Activated T-cell treated with anti-CD3 and anti-CD28 coated beads for 4 hours (primary cell): ENCODE results near the gene SPSB1.
"Not testable (repeated sequence)": the region's sequence is repeated elsewhere in the genome, so short reads cannot be mapped to it uniquely, and the experiment has no call there.

Source experiments
- DNase-seq: peaks from one replicate; pipeline ENCODE4 v3.0.0-alpha.2; 2020

The SPSB1 gene

DNA sequence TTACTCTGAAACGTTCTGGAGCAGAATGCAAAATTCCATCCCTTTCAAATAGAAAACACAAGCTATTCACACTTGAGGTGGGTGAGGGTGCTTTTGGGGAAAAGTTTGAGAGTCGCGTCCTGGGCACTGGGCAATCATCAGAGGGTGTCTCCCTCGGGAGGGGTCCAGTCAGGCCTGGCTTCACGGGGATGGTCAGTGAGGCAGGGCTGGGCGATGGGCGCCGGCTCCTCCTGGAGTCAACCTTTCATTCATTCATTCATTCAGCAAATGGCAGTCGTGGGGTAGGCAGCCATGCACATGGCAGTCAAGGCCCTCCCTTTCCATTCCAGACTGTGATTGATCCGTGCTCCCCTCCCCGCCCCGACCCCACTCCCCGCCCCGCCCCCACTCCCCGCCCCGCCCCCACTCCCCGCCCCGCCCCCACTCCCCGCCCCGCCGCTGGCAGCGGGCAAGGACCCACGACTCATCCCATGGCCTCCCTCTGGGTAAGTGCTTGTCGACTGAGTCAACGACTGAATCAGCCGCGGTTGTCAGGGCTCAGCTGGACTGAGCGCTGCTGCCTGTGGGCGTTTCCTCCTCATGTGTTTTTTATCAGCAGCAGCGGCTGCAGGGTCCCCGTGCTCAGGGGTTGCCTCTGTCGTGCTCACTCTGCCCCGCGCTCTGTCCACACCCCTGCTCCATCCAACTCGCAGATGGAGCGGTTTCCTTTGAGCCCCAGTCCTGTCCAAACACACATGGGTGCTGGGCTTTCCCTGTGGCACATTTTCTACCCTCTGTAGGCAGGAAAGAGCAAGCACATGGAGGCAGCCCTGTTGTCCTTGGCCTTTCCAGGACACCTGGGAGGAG is 12.5 kb upstream of the SPSB1 start:
- DNase-seq = peak; percentile 43

DNA sequence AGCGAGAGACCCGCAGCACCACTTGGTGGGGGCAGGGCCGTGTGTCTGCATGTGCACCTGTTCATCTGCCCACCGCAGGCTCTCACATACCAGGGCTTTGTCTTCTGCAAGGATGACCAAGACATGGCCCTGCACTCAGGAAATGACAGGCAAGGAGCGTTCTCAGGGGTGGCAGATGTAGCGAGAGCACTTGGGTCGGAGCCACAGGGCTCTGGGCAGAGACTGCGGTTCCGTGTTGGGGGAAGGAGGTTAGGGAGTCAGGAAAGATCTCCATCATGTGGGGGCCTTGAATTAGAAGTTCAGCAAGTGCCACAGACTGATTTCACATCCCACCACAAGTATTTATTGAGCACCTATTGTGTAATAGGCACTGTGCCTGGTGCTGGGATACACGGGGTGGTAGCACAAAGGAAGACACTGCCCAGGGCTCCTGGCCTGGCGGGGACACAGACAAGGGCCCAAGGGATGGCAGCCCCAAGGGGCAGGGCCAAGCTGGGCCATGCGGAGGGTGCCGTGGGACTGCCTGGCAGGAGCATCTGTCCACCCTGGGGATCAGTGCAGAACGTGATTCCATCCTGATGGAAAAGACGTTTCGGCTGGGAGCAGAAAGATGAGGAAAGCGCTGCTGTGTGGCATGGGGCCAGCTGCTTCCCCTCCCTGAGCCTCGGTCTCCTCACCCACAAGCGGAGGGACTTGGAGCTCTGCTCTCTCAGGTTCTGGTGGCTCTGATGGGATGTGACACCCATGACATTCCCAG is 11.4 kb upstream of the SPSB1 start:
- DNase-seq = no peak

- DNase-seq = no peak
Observed at GRCh38 chr1:9281908-9282695, 10.6 kb upstream of the SPSB1 start.

GRCh38 chr1:9282696-9282955 is 10.1 kb upstream of the SPSB1 start:
- no peak for DNase-seq

GRCh38 chr1:9284061-9284460 is 8.6 kb upstream of the SPSB1 start:
- no peak for DNase-seq

- no peak for DNase-seq
Observed at GRCh38 chr1:9286556-9286955, 6.1 kb upstream of the SPSB1 start.

GRCh38 chr1:9289090-9289534 is 3.6 kb upstream of the SPSB1 start:
- peak; percentile 90 for DNase-seq

DNA sequence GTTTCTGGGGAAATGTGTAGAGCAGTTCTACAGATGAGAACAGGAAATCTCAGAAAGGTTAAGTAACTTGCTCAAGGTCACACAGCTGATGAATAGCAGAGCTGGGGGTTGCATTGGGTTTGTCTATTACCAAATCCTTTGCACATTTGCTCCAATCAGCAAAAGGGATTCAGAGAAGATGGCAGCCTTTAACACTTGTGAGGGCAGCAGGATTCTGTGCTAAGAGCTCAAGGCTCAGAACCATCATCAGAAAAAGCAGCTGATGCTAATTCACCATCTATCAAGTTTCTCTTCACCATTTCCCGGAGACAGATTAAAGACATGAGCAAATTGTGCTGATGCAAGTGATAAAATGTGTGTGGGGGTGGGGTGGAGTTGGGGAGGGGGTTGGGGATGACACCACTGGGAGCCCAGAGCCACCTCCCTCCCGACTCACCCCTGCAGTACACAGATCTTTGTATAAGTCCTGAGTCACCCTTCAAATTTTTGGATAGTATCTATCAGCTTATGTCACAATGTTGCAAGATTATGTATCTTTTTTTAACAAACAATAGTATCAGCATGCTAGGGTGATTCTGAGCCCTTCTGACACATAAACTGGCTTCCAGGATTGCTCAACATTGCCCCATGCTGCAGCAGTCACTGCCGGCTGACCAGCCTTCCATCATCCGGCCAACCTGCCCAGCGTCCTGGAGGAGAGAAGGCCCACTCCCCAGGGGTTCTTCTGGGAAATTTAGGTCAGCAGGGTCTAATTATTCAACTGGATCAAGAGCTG is 2.8 kb upstream of the SPSB1 start:
- DNase-seq = peak; percentile 27

GRCh38 chr1:9291914-9292360 is 757 bp upstream of the SPSB1 start:
- no peak for DNase-seq

DNA sequence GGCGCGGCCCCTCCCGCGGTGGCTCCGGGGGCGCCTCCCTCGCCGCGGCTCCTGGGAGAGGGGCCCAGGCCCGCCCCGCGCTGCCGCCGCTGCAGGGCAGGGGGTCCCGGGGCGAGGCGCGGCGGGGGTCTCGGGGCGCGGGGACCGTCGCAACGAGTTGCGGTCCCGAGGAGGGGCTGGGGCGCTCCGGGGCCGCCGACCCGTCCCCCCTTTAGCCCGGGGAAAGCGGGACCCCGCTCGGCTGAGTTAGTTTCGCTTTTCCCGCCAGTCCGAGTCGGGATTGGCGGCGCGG is 493 bp downstream of the SPSB1 start:
- DNase-seq = no peak

- no peak for DNase-seq
Observed at GRCh38 chr1:9293533-9294404, 1.1 kb downstream of the SPSB1 start.

GRCh38 chr1:9294405-9294773 is 1.7 kb downstream of the SPSB1 start:
- no peak for DNase-seq

GRCh38 chr1:9294910-9295636 is 2.4 kb downstream of the SPSB1 start:
- no peak for DNase-seq

DNA sequence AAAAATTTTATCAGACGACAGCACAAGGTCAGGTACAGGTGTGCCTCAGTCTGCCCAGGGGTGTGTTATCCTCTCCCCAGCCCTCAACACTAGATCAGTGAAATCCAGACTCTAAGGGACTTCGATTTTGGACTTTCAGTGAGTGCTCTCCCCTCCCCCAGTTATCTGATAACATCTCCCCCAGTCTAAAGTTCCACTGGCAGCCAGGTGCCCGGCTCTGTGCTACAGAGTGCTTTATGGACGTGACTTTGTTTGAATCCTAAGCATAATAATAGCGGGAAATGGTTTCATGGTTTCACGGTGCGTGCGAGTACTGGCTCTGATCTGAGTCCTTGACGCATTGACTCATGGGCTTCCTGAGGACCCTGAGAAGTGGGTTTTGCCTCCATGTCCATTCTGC is 3.2 kb downstream of the SPSB1 start:
- DNase-seq = no peak

DNA sequence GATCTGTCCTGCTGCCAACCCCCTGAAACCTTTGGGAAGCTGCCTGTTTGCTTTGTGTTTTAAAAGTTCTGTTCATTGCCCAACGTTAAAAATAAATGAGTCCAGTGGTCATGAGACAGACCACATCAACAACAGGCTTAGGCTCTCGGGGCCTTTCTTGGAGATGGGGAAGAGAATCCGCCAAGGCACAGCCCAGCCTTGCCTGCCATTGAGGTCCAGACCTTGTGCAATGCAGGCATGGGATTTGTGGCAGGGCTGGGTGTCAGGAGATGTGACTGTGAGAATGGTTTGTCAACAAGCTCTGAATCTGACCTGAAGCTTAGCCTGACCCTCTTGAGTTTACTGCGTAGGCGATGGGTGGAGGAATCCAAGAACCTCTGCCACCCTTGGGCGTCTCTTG is 4.2 kb downstream of the SPSB1 start:
- DNase-seq = no peak

DNA sequence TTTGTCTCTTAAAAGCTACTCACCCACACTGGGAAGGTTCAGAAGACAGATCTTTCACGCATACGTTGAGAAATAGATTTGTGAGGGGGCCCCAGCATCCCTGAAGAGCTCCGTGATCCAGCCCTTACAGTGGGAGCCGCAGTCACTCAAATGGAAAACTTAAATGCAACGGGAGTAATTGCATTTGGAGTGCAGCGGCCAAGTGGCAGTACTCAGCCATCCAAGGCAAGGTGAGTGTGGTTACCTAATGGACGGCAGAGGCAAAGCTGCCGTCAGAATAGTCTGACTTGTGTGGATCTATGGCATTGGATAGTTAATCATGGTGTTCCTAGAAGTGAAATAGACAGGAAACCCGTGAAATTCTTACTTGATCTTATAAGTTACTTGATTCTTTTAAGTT is 5.1 kb downstream of the SPSB1 start:
- DNase-seq = no peak

DNA sequence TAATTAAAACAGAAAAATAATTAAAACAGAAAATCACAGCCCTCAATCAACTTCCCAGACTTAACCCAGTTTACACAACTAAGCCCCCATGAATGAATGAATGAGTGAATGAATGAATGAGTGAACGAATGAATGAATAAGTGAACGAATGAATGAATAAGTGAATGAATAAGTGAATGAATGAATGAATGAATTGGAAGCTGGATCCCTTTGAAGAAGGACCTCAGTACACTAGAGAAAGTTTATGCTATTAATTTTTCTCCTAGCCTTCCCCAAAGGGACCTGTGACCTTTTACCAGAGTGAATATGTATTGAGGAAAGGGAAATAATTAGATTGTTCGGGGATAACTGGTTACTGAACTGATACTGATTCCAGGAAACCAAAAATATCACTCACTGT is 5.6 kb downstream of the SPSB1 start:
- no peak for DNase-seq

GRCh38 chr1:9299571-9300541 is 7.2 kb downstream of the SPSB1 start:
- DNase-seq = not testable (repeated sequence)

DNA sequence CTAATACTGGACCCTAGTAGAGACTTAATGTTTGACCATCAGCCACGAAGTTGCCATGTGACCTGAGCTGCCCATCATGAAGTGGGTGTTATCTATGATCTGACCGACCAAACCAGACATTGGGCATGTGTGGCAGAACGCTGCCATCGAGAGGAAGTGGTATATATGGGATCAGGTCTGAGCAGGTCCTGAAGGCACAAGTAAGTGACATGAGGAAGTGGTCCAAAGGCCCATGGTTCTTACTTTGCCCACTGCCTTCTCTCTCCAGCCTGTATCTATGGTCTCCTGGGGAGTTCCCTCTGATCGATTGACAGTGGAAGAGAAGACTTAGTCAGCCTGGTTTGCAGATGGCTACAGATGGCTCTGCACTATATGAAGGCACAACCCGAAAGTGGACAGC is 7.9 kb downstream of the SPSB1 start:
- DNase-seq = no peak
